Adrenal gland (tissue), 19 donors: ENCODE results near the gene ZP4. TPM values are rescaled to one million over a fixed set of nuclear protein-coding genes. Genes with fewer than 3 reads are reported as not detected.

Experiments
- DNase-seq, 7 donors: peaks; one replicate each; pipeline ENCODE4 v3.0.0-alpha.2; 2019 to 2020
- H3K27ac ChIP-seq, 5 donors: fragments of 200-600 bp; sonication (generic) in 4 of 5; 1 replicate in 3 of 5; 2 replicates in 2 of 5; pipeline versions ENCODE4 v1.5.1 to v1.8.0; 2016 to 2020; ENCODE audit warnings: mild to moderate bottlenecking in 1 of 5
- H3K27me3 ChIP-seq: fragments of 200-600 bp; 2 replicates; pipeline ENCODE4 v1.8.0; 2021
- H3K36me3 ChIP-seq, 2 donors: fragments of 200-600 bp; replicated peaks in 1 of 2; 1 replicate in 1 of 2; 2 replicates in 1 of 2; pipeline versions ENCODE4 v1.5.1 to v1.8.0; 2018 to 2022
- H3K4me1 ChIP-seq, 2 donors: fragments of 200-600 bp; replicated peaks in 1 of 2; 1 replicate in 1 of 2; 2 replicates in 1 of 2; pipeline versions ENCODE4 v1.5.1 to v1.8.0; 2018 to 2021
- H3K4me3 ChIP-seq, 4 donors: fragments of 200-600 bp; sonication (generic) in 3 of 4; one replicate each; pipeline ENCODE4 v1.5.1; 2016 to 2018
- H3K9me3 ChIP-seq, 3 donors: fragments of 200-600 bp; sonication (generic) in 1 of 3; replicated peaks in 1 of 3; 1 replicate in 2 of 3; 2 replicates in 1 of 3; pipeline versions ENCODE4 v1.5.1 to v1.8.0; 2016 to 2021
- CTCF ChIP-seq, 6 experiments: fragments of 450-650 bp in 4 of 6; fragments of 200-600 bp in 2 of 6; sonication (generic) in 1 of 6; IDR thresholded peaks; 1 replicate in 5 of 6; 2 replicates in 1 of 6; pipeline versions ENCODE4 v1.5.1 to v1.8.0; 2016 to 2021; ENCODE audit warnings: antibody characterized with exemption in 6 of 6, mild to moderate bottlenecking in 2 of 6, moderate library complexity in 1 of 6
- POLR2A ChIP-seq, 2 donors: fragments of 450-650 bp; IDR thresholded peaks; one replicate each; pipeline ENCODE4 v1.6.1; 2017; ENCODE audit warnings: antibody characterized with exemption in 2 of 2, mild to moderate bottlenecking in 2 of 2, moderate library complexity in 1 of 2
- WGBS, 4 donors: extraction: QIAGEN DNeasy Blood & Tissue Kit in 2 of 4; methylation state at CpG; one replicate each; pipeline versions ENCODE4 v1.1.5 to v1.1.7; 2013 to 2017; 5-methylcytosine and 5-hydroxymethylcytosine counted together
- intact Hi-C, 2 donors: fragments of 100-400 bp; cut with DNase I; formaldehyde crosslinking; loops; one replicate each; pipeline versions ENCODE4 v1.14.1 to v1.15.0; 2022 to 2023
- long read RNA-seq, 10 donors: library from polyadenylated mRNA in 3 of 10; unstranded in 2 of 10; stranded (forward) in 1 of 10; transcript quantifications; one replicate each; pipeline ENCODE4 v2.0.0 and lab custom pipeline, GENCODE V29; 2021 to 2026
- polyA plus RNA-seq, 3 donors: library from polyadenylated mRNA; stranded (reverse); fragments of 200-250 nt in 2 of 3; fragments of 350-450 nt in 1 of 3; fragmentation: Illumina TruSeq in 1 of 3; extraction: RNeasy Lipid Tissue Mini Kit (QIAGEN cat#74804) in 1 of 3; gene quantifications; one replicate each; pipeline ENCODE4 v1.2.3, GENCODE V29; 2013 to 2014
- total RNA-seq, 9 donors: library from RNA; depleted of rRNA in 4 of 9; stranded (reverse); fragments of >200 nt in 4 of 9; fragments of 120-200 nt in 1 of 9; fragmentation: NEBNext Ultra II Directional in 1 of 9; extraction: Animal tissue kit (Norgen Biotek cat#: 25700) in 1 of 9; gene quantifications; one replicate each; pipeline versions ENCODE4 v1.1.0 to v1.2.4, GENCODE V29; 2013 to 2023
- donor health status: healthy with polysubstance abuse.
- donor health status: Bipolar disorder and iron deficiency.
- donor health status: DM: yes; HTN: yes; CAD: no.
- donor health status: DM: no; HTN: no; CAD: no.
- donor health status: DM: no; HTN: no; CAD: no.
- donor health status: DM: yes; HTN: yes; CAD: no.

Gene ZP4
- not detected for total RNA-seq
- polyA plus RNA-seq = not detected
- long read RNA-seq, donor 1 = 0 reads
- long read RNA-seq, donor 2 = 0 reads
- long read RNA-seq, donor 3 = 0 reads
- long read RNA-seq, donor 4 = 0 reads
- long read RNA-seq, donor 5 = 0 reads
- long read RNA-seq, donor 6 = 0 reads
- long read RNA-seq, donor 7 = 0 reads
- long read RNA-seq, donor 8 = 0 reads
- long read RNA-seq, donor 9 = 0 reads
- long read RNA-seq, donor 10 = 0 reads

GRCh38 chr1:237890822-237891221, at the start of gene ZP4:
ZP4 (minus strand) TSS chr1:237890922; CDS start chr1:237890635, 287 bp downstream.
- DNase-seq = no peak
- Histone ChIP-seq H3K27me3 (no peaks in the 10 kb centered on the region), H3K27ac (no peak within 1 kb of the TSS), H3K36me3 (no peaks in the 10 kb centered on the region), H3K4me3 (no peak within 1 kb of the TSS), H3K9me3 (no peaks in the 10 kb centered on the region), H3K4me1 (no peaks in the 10 kb centered on the region)
- WGBS, 4 donors = 77 to 85% (median 81%) methylated on average over 2 of the region's 2 CpGs
- TF ChIP-seq POLR2A (IDR thresholded peaks at IDR 0.05) (no peak), CTCF (IDR thresholded peaks at IDR 0.05) (no peak)
- intact Hi-C loops = no loop called here

- no peak overlapping the region for H3K27ac ChIP-seq
Observed at GRCh38 chr1:237938553-237938952, 47.8 kb upstream of the ZP4 start.

GRCh38 chr1:237938068-237938467, 47.3 kb upstream of the ZP4 start:
- Histone ChIP-seq H3K27ac (no peak overlapping the region), H3K4me1 (no peaks in the 10 kb centered on the region), H3K27me3 (no peaks in the 10 kb centered on the region), H3K9me3 (no peaks in the 10 kb centered on the region), H3K4me3 (no peak overlapping the region), H3K36me3 (no peaks in the 10 kb centered on the region)
- WGBS, 4 donors = 84 to 86% (median 85%) methylated on average over 5 of the region's 5 CpGs
- intact Hi-C loops = no loop called here
- DNase-seq = no peak
- no peak for TF ChIP-seq CTCF (IDR thresholded peaks at IDR 0.05)
- no peak for TF ChIP-seq POLR2A (IDR thresholded peaks at IDR 0.05)

More at GRCh38 chr1:237938553-237938952, 47.8 kb upstream of the ZP4 start:
- Histone ChIP-seq H3K4me1 (no peaks in the 10 kb centered on the region), H3K9me3 (no peaks in the 10 kb centered on the region), H3K27me3 (no peaks in the 10 kb centered on the region), H3K36me3 (no peaks in the 10 kb centered on the region), H3K4me3 (no peak overlapping the region)
- no peak for TF ChIP-seq POLR2A (IDR thresholded peaks at IDR 0.05)
- no peak for TF ChIP-seq CTCF (IDR thresholded peaks at IDR 0.05)
- 68 to 78% (median 72%) methylated on average over 8 of the region's 8 CpGs for WGBS, 4 donors
- DNase-seq = peak in 2 of 7 donors; percentile 18 to 35
- intact Hi-C loops = no loop called here

GRCh38 chr1:237932816-237933215, 42.1 kb upstream of the ZP4 start:
- Histone ChIP-seq H3K4me1 (no peaks in the 10 kb centered on the region), H3K27me3 (no peaks in the 10 kb centered on the region), H3K27ac (no peak overlapping the region), H3K9me3 (no peaks in the 10 kb centered on the region), H3K4me3 (no peak overlapping the region), H3K36me3 (no peaks in the 10 kb centered on the region)
- no peak for DNase-seq
- intact Hi-C loops = no loop called here
- WGBS, 4 donors = 88 to 98% (median 92%) methylated on average over 3 of the region's 3 CpGs
- no peak for TF ChIP-seq POLR2A (IDR thresholded peaks at IDR 0.05)
- TF ChIP-seq CTCF (IDR thresholded peaks at IDR 0.05) = no peak
